Stimulated activated CD4-positive, alpha-beta T cell treated with anti-CD3 and anti-CD28 coated beads, Interleukin-15, amount 100 ng/mL, for 48 hours (primary cell): ENCODE results near the gene MDFI.

Source experiments
- DNase-seq, 2 donors: peaks; one replicate each; pipeline ENCODE4 v3.0.0-alpha.2; 2020; ENCODE audit warnings: low read depth in 2 of 2

The MDFI gene

GRCh38 chr6:41688256-41688965 lies 50.1 kb downstream of the MDFI start:
- DNase-seq: no peak

GRCh38 chr6:41689171-41690008 lies 51.1 kb downstream of the MDFI start:
- DNase-seq: no peak

GRCh38 chr6:41690541-41691330 lies 52.5 kb downstream of the MDFI start:
- DNase-seq: no peak

DNA sequence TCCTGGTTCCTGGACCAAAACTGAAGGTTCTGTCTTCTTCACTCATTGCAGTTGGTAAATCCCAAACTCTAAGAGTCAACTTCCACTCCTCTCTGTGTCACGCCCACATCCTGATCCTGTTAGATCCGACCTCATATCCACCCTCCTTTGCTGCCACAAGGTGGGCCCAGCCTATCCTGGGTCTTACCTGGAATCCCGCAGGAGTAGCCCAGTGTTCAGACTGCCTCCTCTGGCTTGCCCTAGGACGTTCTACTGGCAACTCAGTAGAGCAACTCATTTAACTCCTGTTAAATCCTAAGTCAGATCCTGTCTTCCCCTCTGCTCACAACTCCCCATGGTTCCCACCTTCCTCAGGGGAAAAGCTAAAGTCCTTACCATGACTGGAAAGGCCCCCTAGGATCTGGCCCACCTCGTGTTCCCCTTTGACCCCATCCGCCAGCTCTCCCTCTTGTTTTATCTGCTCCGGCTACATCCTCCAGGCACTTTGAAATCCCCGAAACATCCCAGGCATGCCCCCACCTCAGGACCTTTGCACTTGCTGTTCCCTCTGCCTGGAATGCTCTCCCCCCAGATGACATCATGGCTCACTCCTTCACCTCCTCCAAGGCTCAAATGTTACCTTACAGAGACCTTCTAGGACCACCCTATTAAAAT lies 53.3 kb downstream of the MDFI start:
- no peak for DNase-seq

DNA sequence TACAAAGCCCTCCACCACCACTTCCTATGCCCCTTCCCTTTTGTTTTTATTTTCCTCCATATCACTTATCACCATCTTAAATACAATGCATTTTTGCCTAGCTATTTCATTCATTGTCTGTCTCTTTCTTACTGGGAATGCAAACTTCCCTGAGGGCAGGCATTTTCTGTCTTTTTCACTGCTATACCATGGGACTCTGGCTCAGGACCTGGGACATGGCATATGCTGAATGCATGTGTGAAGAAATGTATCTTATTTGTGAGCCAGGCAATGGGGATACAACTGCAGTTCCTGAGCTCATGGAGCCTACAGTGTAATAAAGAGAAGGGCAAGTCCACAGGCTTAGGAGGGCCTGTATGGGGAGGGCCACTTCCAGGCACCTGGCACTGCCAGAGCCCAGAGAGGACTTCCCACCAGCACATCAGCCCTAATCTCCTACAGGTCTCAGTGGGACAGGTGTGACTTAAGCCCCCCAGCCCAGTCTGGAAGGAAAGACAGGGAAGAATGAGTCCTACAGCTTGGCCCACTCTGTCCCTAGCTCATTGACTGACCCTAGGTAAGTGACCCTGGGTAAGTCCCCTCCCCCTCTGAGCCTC lies 53.9 kb downstream of the MDFI start:
- DNase-seq: no peak

DNA sequence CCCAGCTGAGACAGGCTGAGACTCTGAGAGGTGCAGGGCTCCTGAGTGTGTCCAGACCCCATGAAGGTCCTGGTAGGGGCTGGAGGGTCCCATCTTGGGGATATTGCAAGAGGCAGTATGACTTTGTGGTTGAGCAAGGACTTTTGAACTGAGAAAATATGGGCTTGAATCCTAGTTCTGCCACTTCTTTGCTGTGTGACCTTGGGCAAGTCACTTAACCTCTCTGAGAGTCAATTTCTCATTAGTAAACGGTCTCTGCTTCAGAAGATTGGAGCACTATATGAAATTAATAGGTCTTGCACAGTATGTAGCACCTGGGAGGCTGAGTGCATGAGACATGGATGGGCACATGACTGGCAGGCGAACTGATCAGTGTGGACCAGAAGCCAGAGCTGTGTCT lies 54.5 kb downstream of the MDFI start:
- no peak for DNase-seq

- DNase-seq: no peak
Measured at GRCh38 chr6:41693281-41694240, 55.3 kb downstream of the MDFI start.

DNA sequence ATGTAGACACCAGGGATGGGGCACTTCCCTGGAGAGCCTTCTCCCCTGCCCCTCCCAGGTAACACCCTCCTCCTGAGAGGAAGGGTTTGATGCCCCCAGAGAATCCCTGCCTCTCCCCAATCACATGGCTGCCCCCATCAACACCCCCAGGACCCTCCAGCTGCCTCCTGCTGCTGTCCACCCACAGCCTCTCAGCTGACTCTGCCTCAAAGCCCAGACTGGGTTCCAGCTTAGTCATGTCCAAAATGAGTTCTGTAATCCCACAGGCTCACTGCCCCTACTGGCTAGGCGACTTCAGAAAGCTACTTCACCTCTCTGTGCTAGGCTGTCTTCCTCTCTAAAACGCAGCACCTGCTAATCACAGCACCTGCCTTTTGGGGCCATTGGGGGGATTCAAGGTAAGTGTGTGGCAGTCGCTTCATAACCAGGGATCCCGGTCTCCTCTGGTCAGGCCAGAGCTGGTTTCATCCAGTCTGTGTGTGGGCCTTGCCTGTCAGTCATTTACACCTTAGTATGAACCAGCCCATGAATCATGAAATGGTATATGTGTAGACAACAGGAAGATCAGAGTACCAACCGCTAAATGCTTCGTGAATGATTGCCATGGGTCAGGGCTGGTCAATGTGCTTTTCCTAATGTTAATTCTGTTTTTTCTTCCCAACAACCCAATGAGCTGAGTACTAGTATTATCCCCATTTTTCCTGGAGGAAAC lies 56.7 kb downstream of the MDFI start:
- DNase-seq: no peak

- DNase-seq: no peak
Measured at GRCh38 chr6:41695825-41696224, 57.6 kb downstream of the MDFI start.

DNA sequence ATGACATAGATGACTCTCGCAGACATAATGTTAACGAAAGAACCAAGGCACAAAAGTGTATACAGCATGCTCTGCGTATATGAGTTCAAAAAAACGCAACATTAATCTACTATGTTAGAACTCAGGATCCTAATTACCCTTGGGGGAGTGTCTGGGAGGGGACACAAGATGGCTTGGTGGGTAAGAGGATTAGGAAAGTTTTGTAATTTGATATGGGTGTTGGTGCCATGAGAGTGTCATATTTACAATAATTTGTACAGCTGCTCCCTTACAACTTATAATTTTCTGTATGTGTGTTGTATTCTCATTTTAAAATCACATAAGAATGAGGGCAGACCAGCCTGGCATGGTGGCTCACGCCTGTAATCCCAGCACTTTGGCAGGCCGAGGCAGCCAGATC lies 58.5 kb downstream of the MDFI start:
- DNase-seq: no peak

GRCh38 chr6:41697861-41698781 lies 59.9 kb downstream of the MDFI start:
- DNase-seq: no peak

- DNase-seq: no peak
Measured at GRCh38 chr6:41699063-41699462, 60.8 kb downstream of the MDFI start.

- no peak for DNase-seq
Measured at GRCh38 chr6:41700463-41701347, 62.4 kb downstream of the MDFI start.

GRCh38 chr6:41702089-41702745 lies 63.9 kb downstream of the MDFI start:
- DNase-seq: no peak

- no peak for DNase-seq
Measured at GRCh38 chr6:41702771-41703494, 64.7 kb downstream of the MDFI start.
